GM12878 (cell line): ENCODE data around the gene FDX2. TPM values are rescaled to one million over a fixed set of nuclear protein-coding genes. Genes with fewer than 3 reads are reported as not detected.

Experiments used
- CBX5 ChIP-seq: sonication (generic); IDR thresholded peaks from 2 replicates; pipeline ENCODE4 v1.6.1; 2016; ENCODE audit warnings: low read depth, moderate library complexity, mild to moderate bottlenecking, inconsistent platforms
- CEBPZ ChIP-seq: fragments of 150-350 bp; IDR thresholded peaks from 2 replicates; pipeline ENCODE4 v1.6.1; 2016; ENCODE audit warnings: low read depth, low read length
- GABPA ChIP-seq: IDR thresholded peaks from 2 replicates; pipeline ENCODE4 v1.6.1; 2014; ENCODE audit warnings: antibody characterized with exemption, low read depth, mild to moderate bottlenecking, inconsistent platforms
- HDAC2 ChIP-seq: fragments of 200-600 bp; sonication (generic); IDR thresholded peaks from 2 replicates; pipeline ENCODE4 v1.6.1; 2017
- NFIC ChIP-seq: IDR thresholded peaks from 2 replicates; pipeline ENCODE4 v1.6.1; 2012; ENCODE audit warnings: low read depth, mild to moderate bottlenecking, inconsistent platforms, low read length, moderate library complexity
- SIN3A ChIP-seq: IDR thresholded peaks from 2 replicates; pipeline ENCODE4 v1.6.1; 2012; ENCODE audit warnings: low read depth, low read length, improper control_type of control experiment
- SMAD5 ChIP-seq: IDR thresholded peaks from 2 replicates; pipeline ENCODE4 v1.6.1; 2016; ENCODE audit warnings: antibody characterized with exemption, low read depth
- ZBTB11 ChIP-seq: fragments of 450-650 bp; formaldehyde crosslinking; IDR thresholded peaks from 2 replicates; pipeline ENCODE4 v1.5.0; 2022; ENCODE audit warnings: mild to moderate bottlenecking, missing genetic modification characterization
- polyA plus RNA-seq, 11 experiments: library from polyadenylated mRNA; depleted of rRNA in 4 of 11; unstranded in 6 of 11; stranded (reverse) in 5 of 11; fragments of >200 nt; fragmentation: Nextera tagmentation in 4 of 11; fragmentation: Illumina TruSeq in 1 of 11; extraction: Ambion mirVana in 4 of 11; extraction: Trizol in 1 of 11; gene quantifications; 1 replicate in 1 of 11; 2 replicates in 10 of 11; pipeline versions ENCODE4 v1.2.1 to v1.2.3, GENCODE V29; 2011 to 2016; ENCODE audit warnings: inconsistent platforms in 2 of 11, missing spikeins in 2 of 11, low read depth in 1 of 11
- total RNA-seq, 4 experiments: library from RNA; depleted of rRNA in 3 of 4; stranded (reverse); fragments of >200 nt in 3 of 4; fragmentation: Illumina TruSeq in 1 of 4; extraction: Trizol in 1 of 4; gene quantifications; 2 replicates each; pipeline versions ENCODE4 v1.2.1 to v1.2.3, GENCODE V29; 2013 to 2021
- TF ChIP-seq, protein P1 (sequence below): fragments of 450-650 bp; IDR thresholded peaks from 2 replicates; pipeline ENCODE4 v1.6.1; 2016; ENCODE audit warnings: mild to moderate bottlenecking

The FDX2 gene
- total and polyA plus RNA-seq, 10 of the 15 experiments (the other 5 are each of a cell fraction or from before 2014, with no cell fraction given), result 1.4 to 50.4 (median 24.7) TPM

DNA sequence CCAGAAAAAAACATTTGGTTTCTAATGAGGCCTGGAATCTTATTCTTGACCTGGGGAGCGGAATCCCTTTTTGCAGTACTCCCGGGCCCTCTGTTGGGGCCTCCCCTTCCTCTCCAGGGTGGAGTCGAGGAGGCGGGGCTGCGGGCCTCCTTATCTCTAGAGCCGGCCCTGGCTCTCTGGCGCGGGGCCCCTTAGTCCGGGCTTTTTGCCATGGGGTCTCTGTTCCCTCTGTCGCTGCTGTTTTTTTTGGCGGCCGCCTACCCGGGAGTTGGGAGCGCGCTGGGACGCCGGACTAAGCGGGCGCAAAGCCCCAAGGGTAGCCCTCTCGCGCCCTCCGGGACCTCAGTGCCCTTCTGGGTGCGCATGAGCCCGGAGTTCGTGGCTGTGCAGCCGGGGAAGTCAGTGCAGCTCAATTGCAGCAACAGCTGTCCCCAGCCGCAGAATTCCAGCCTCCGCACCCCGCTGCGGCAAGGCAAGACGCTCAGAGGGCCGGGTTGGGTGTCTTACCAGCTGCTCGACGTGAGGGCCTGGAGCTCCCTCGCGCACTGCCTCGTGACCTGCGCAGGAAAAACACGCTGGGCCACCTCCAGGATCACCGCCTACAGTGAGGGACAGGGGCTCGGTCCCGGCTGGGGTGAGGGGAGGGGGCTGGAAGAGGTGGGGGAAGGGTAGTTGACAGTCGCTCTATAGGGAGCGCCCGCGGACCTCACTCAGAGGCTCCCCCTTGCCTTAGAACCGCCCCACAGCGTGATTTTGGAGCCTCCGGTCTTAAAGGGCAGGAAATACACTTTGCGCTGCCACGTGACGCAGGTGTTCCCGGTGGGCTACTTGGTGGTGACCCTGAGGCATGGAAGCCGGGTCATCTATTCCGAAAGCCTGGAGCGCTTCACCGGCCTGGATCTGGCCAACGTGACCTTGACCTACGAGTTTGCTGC lies 28.7 kb downstream of the FDX2 start, which contains the start of gene ICAM4 (continued):
- TF ChIP-seq CEBPZ, result no peak
- no peak; the same call in 1 of the 2 replicates for TF ChIP-seq NFIC
- TF ChIP-seq GABPA, result no peak
- TF ChIP-seq SIN3A, result no peak
- peak; percentile 7; the same call in 1 of the 2 replicates for TF ChIP-seq SMAD5
- no peak for TF ChIP-seq HDAC2
- TF ChIP-seq CBX5, result no peak
- peak; percentile 28; the same call in 1 of the 2 replicates for TF ChIP-seq ZBTB11
- TF ChIP-seq, protein P1, sequence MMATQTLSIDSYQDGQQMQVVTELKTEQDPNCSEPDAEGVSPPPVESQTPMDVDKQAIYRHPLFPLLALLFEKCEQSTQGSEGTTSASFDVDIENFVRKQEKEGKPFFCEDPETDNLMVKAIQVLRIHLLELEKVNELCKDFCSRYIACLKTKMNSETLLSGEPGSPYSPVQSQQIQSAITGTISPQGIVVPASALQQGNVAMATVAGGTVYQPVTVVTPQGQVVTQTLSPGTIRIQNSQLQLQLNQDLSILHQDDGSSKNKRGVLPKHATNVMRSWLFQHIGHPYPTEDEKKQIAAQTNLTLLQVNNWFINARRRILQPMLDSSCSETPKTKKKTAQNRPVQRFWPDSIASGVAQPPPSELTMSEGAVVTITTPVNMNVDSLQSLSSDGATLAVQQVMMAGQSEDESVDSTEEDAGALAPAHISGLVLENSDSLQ, result no peak
